ENCODE results near the gene CRYBB1.
A peak's percentile ranks its signal among the peaks of the same experiment; 100 is the strongest.

Gene CRYBB1

DNA sequence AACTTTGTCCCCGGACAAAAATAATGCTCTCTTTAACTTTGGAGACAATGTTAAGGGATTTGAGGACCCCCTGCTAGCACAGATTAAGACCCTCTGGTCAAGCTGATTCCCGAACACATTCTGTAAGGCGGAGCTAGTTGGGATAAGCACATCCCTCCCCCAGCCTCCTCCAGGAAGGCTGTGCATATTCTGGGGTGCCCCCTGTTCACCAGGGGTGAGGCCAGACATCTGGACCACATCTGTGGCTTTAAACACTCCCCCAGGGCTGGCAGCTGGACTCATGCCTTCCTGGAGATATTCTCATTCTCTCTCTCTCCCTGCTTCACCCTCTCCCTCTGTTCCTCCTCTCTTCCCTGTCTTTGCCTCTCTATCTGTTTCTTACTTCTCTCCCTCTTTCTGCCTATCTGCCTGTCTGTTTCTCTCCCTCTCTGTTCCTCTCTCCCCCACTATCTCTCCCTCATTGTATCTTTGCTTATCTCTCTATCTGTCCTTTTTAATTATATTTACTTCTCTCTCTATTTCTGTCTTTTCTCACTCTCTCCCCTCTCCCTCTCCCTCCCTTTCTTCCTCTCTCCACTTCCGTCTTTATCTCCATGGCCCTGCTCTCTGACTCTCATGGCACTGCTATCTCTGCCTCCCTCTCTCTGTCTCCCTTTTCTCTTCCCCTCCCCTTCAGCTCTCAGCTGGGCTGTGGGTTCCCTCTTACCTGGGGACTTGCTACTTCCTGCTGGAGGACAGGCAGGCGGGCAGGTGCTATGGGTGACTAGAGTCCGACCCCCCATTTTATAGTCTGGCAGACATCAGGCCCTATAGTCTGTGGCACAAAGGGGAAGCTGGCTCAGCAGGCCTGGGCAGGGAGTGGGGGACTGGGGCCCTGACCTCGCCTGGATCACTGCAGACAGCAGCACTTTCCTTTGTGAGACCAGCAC is at the start of gene CRYBB1:
Gene CRYBB1, minus strand, starts transcription at position 757 of the 929 bp plus-strand sequence. CDS start 1,708 bp downstream, outside the sequence.
- DNase-seq (ENCODE audit: low read depth in 2 of 2): no peak

DNA sequence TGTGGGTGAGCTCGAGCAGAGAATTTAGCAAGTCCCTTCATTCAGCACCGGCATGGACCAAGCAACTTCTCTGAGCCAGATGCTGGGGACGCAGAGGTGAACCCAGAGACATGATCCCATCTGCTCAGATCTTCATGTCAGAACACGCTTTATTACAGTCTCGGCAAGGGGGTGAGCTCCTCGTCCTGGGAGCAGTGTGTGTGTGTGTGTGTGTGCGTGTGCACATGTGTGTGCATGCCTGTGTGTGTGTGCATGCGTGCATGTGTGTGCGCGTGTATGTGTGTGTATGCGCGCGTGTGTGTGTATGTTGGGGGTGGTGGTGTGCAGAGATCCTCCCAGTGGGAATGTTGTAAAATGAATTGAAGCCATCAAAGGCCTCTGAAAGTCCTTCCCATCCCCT is 49.3 kb upstream of the CRYBB1 start:
- DNase-seq (ENCODE audit: low read depth in 2 of 2): no peak

DNA sequence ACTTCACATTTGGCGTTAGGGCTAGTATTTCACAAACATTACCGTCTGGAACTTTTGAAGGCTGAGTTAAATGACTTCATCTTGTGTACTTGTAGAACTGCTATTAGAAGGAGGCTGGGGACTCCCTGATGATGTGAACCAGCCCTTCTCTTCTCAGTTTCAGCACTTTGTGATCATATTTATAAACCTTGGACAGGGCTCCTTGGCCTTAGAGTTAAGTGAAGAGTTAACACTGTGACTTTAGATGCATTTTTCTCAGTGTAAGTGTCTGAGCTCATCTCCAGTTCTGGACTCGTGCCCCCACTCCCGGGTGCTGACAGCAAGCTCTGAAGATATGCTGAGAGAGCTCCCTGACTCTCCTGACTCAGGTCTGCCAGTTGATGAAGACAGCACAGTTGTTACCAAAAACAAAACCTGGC is 48.0 kb upstream of the CRYBB1 start:
- DNase-seq (ENCODE audit: low read depth in 2 of 2): no peak

DNA sequence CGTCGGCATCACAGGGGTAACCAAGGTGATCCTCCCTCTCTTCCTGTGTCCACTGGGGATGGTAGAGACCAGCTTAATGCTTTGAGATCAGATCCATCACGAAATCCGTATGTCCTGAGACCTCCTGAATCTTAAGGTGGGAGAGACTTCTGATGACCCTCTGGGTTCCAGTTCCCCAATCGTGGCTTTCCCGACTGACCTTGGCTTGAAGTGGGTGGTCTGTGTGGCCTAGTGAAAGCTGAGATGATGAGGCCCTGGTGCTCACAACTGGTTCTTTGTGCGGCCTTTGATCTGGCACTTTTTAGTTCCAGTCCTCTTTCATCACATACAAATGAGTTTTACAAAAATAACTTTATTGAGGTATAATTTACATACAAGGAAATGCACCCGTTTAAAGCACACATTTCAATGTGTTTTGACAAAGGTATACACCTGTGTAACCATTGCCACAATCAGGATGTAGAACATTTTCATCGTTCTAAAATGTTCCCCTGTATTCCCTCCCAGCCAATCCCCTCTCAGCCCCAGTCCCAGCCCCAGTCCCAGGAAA is 45.6 kb upstream of the CRYBB1 start:
- DNase-seq (ENCODE audit: low read depth in 2 of 2): no peak

DNA sequence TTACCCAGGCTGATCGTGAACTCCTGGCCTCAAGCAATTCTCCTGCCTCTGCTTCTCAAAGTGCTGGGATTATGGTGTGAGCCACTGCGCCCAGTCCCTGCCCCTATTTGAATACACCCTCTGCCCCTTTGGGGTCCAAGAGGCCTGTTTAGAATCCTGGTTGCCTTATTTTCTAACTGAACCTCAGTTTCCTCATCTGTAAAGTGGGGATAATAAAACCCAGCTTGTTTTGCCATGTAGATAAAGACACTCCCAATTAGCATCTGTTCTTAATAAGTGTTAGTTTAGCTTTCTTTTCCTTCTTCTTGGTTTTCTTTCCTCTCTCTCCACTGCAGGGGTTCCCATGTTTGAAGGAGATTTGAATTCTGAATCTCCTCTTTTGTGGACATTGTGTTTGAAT is 44.3 kb upstream of the CRYBB1 start:
- no peak for DNase-seq (ENCODE audit: low read depth in 2 of 2)

DNA sequence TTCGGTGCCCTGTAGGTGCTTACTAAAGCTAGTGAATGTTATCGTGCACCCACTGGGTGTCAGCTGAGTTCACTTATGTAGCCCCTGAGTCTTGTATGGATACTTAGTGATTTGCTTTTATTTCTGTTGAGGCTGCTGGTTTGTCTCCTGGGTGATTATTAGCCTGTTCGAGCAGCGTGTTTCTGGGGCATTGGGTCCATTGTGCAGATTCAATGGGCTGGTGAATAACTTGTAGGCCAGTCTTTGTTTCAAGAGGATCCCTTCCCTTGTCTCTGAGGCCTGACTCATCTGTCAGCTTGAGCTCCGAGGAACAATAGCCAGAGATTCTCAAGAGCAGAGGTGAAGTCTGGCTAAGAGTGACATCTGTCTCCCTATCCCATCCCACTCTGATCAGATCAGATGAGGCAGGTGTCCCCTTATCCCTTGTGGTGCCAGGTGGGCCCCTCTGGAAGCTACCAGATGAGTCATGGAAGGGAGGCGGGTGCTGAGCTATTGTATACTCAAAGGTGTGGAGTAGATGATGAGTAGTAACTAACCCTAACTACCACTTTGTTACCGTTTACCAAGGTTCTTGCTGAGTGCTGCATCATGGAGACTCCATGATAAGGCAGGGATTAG is 43.2 kb upstream of the CRYBB1 start:
- DNase-seq (ENCODE audit: low read depth in 2 of 2): no peak

DNA sequence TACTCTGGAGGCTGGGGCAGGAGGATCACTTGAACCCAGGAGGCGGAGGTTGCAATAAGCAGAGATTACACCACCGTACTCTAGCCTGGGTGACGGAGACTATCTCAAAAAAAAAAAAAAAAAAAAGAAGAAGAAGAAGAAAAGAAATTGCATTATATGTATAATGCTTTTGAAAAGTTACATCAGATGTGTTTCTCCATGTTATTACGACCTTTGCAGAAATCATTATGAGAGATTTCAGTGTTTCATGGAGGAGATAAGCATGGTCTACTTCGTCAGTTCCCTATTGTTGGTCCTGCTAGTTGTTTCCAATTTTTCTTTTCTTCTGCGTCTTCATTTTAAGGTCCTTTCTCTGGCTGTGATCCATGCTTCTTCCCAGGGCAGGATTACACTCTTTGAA is 42.5 kb upstream of the CRYBB1 start:
- no peak for DNase-seq (ENCODE audit: low read depth in 2 of 2)

DNA sequence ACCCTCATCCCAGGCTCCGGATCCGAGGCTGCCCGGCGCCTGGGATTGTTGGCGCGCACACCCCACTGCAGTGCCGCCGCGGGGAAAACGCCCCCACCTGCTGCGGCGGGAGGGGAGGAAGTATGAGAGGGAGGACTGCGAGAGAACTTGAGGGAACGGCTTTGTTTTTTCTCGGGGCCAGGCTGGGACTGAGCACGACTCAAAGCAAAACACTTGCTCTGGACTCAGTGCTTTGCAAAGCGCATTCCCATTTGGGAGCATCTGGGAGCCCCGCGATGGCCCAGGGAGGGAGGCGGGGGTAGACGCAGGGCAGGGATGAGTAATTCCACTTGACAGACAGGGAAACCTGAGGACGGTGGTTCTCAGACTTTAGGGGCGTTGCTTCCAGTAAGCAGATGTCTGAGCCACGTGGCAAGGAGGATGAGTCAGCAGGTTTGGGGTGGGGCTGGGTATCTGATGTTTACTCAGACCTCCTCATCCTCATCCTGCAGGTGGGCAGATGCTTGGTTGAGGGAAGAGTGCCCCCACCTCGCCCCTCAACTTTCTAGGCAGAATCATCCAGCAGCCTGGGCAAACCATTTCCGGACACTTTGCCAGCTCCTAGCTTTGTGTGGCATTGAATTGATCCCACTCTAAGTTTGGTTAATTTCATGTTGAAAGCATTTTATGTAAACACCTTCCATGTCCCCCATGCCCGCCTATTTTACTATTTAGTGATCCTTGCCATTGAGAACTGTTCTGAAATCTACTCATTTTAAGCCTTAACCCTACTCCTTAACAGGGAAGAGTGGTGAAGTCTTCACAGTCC is 41.0 kb upstream of the CRYBB1 start:
- peak; percentile 84 to 85 for DNase-seq (ENCODE audit: low read depth in 2 of 2)

DNA sequence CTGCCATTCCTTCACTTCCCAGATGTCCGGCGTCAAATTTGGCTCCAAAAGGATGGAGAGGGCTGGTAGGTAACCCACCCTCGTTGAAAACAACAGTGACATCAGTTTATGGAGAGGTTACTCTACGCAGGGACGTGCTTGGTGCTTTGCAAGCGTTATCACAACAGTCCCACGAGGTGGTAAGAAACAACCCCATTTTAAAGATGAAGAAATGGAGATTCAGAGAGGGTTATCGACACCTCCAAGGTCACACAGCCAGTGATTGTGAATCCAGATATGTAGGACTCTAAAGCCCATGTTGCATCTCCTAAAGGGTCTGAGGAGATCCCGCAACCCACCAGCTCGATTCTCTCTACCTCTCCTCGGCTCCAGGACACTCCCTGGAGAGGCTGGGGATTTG is 40.3 kb upstream of the CRYBB1 start:
- no peak for DNase-seq (ENCODE audit: low read depth in 2 of 2)

DNA sequence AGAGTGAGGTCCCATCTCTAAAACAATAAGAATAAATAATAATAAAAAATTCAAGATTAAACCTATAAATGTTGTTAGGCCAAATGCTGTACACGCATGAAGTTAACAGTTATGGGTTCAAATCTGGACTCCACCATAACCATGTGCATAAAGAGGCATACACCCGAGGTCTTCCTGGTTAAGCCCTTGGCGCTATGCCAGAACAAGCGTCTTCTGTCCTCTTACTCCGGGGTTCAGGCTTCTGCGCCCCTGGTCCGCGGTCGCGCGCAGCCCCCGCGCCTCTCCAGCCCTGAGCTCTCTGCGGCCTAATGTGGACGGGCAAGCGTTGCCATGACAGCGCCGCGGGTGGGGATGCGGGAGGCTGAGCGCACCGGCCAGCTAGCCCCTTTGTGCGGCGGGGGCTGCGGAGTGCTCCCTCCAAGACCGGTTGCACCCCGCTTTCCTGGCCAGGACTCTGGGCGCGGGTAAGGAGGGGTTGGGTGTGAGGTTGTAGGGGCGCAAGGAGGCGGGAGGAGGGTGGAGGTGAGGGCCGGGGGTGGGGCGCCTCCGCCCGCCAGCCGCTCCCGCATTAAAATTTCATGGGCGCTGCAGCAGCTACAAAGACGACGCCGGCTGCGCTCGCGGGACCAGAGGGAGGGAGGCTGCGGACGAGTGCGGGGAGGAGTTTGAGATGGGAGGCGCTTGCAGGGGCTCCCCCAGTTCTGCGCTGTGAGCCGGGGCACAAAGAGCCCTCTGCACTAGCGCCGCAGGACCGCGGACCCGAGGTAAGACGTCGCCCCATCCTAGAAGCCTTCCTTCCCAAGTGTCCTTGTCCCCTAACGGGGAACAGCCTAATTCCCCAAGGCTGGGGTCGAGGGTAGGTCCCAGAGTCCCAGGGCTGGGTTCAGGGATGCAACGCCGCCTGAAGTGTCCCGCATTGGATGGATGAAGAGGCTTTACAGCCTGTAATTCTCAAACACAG is 39.3 kb upstream of the CRYBB1 start, which contains the start of gene MIAT:
Gene MIAT, plus strand, starts transcription at position 698 of the 961 bp plus-strand sequence.
- no peak for DNase-seq (ENCODE audit: low read depth in 2 of 2)

DNA sequence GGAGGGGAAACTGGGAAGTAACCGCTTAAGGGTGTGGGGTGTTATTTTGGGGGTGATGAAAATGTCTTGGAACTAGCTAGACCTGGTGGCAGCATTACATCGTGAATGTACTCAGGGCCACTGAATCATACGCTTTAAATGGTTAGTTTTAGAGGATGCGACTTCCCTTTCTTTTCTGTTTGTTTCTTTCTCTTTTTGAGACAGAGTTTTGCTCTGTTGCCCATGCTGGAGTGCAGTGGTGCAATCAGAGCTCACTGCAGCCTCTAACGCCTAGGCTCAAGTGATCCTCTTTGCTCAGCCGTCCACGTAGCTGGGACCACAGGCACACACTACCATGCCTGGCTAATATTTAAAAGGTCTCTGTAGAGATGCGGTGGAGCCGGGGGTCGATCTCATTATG is 34.0 kb upstream of the CRYBB1 start:
- DNase-seq (ENCODE audit: low read depth in 2 of 2): no peak

DNA sequence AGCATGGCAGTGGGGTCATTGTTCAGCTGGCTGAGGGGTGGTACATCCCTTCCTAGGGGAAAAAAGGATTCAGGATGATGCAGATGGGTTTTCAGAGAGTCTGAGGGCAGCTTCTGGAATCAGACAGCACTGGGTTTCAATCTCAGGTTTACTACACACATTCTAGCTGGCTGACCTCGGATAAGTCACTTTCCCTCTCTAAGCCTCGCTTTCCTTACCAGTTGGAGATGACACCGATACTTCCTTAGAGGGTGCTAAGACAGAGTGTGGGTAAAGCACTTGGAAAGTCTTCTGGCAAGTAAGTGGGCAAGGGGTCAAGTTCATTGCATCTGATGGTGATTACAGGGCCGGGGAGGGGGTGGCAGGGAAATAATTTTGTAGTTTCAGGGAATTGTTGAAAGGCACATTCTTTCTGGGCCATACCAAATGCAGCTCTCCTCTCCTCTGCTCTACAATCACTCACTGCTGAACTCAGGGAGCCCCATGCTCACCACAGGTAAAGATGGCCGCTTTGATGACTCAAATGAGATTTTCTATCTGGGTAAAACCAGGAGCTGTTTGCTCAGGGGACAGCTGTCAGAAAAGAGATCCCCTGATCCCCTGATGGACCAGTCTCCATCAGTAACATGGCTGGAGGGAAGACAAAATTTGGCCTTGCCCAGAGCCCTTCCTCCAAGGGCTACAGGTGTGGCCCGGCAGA is 33.0 kb upstream of the CRYBB1 start:
- DNase-seq (ENCODE audit: low read depth in 2 of 2): no peak

DNA sequence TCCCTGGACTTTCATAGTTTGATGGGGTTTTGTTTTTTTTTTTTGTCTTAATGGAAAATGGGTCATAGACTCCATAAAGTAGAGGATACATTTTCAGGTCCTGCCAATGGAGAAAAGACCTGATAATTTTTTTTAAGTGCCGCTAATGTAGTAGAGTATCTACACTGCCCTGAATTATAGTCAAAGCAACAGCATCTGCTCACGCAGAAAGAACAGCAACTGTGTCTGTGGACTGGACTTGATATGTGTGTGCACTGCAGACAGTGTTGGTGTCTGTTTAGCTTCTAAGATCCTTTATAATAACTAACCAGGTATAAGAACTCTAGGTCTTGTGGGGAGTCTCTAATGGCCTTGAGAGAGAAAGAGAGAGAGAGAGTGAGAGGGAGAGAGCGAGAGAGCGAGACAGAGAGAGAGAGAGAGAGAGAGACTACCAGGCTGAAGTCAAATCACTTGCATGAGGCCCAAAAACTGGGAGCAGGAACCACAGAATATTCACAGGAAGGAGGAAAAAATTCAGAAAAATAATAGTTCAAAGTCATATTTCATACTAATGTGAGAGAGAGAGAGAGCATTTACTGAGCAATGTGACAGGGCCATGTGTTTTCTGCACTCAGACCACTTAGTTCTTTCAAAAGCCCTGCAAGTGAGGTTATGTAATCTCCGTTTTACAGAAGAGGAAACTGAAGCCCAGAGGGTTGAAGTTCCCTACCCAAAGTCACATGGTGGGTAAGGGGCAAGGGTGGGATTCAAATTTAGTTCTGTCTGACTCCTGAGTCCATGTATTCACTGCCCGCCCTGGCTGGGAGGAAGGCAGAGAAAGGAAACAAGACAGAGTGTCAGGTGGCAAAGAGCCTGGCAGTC is 30.9 kb upstream of the CRYBB1 start:
- no peak for DNase-seq (ENCODE audit: low read depth in 2 of 2)

DNA sequence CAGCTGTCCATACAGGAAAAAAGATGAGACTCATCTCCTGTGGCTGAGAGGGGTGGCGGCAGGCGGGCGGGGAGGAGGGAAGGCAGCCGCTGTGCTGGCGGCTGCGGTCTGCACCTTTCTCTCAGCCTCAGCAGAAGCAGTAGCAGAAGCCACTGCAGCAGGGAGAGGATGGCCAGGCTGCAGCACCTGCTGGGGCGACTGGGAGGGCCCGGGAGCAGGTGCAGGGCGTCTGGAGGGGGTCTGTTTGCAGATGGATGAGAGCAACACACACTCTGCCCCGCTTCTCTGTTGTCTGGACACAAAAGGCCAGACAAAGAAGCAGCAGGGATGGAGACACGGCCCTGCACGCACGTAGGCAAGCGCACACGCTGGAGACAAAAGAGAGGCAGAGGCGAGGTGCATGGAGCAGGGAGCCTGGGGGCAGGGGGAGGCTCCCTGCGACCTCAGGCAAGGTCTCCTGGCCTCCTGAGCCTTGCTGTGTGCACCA is 30.2 kb upstream of the CRYBB1 start:
- DNase-seq (ENCODE audit: low read depth in 2 of 2): no peak

DNA sequence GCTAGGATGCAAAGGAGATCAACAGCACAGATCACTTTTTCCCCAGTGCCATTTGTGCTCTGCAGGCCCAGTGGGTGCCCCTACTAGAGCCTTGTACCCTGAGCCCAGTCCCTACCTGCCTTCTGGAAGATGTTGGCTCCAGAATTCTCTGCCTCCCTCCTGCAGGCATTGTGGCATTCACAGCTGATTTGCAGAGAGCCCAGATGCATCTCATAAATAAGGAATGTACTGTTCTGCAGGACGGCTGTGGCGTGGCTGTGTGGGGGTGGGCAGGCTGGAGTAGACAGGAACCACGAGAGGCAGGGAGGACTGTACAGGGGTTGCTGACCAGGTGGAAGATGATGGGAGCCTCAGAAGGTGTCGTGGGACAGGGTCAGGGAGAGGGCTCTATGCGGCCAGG is 28.3 kb upstream of the CRYBB1 start:
- DNase-seq (ENCODE audit: low read depth in 2 of 2): peak in 1 of 2 experiments; percentile 25

DNA sequence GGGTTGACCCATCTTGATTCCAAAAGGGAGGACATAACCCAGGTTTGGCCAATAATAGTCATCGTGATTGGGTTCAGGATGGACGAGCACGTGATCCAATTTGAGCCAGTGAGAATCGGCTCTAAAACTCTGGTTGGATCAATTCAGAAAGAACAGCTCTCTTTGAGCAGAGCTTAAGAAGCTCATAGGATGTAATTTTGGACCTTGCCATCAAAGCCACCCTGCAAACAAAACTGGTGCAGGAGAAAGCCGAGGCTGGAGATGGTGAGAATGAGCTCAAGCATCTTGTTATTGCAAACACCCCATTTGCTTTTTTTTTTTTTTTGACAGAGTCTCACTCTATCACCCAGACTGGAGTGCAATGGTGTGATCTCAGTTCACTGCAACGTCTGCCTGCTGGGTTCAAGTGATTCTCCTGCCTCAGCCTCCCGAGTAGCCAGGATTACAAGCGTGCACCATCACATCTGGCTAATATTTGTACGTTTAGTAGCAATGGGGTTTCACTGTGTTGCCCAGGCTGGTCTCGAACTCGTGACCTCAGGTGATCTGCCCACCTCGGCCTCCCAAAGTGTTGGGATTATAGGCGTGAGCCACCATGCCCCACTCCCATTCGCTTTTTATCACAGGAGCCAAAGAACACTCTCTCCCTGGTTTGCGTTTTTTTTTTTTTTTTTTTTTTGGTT is 25.7 kb upstream of the CRYBB1 start:
- DNase-seq (ENCODE audit: low read depth in 2 of 2): no peak

DNA sequence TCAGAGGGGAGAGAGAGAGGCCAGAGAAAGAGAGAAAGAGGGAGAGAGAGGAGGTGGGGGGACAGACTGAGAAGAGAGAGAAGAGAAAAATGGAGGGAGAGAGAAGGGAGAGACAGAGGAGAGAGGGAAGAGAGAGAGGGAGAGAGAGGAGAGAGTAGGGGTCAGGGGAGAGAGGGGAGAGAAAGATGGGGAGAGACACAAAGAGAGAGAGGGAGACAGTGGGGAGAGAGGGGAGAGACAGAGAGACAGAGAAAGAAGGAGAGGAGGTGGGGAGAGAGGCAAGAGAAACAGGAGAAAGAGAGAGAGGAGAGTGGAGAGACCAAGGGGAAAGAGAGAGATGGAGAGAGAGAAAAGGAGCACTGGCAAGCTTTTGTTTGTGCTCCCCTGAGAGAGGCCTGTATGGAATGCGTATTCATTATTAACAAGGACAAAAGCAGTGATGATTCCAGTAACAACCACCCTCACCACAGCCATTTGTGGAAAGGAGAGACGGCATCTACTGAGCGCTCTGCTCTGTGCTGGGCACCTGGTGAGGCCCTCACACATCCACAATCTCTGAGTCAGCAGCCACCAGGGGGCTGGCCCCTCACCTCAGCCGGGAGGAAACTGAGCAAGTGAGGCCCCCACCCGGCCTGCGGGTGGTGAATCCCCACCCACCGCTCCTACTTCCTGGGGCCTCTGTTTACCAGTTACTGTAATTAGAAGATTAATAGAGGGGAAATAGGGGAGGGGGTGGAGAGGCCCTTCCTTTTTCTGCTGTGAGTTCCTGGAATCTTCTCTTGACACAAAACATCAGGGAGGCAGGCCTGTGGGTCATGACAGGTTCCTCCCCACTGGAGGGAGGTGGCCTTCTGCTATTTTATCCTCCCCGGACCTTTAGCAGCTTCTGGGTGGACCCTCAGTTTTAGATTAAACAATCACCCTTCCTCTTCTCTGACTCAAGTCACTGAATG is 24.9 kb upstream of the CRYBB1 start:
- no peak for DNase-seq (ENCODE audit: low read depth in 2 of 2)

Measured in fibroblast of skin of left quadriceps (primary cell).